ENCODE measurements around the gene MYO5C.
"Not testable (repeated sequence)": the region's sequence is repeated elsewhere in the genome, so short reads cannot be mapped to it uniquely, and the experiment has no call there.

The MYO5C gene

GRCh38 chr15:52243697-52244555 is 51.7 kb downstream of the MYO5C start:
- no peak for DNase-seq (ENCODE audit: low read depth)

- no peak for DNase-seq (ENCODE audit: low read depth)
These were observed 52.3 kb downstream of the MYO5C start for GRCh38 chr15:52243286-52243685.

GRCh38 chr15:52241489-52241888 is 54.1 kb downstream of the MYO5C start:
- no peak for DNase-seq (ENCODE audit: low read depth)

- DNase-seq (ENCODE audit: low read depth), result no peak
These were observed 55.4 kb downstream of the MYO5C start for GRCh38 chr15:52240166-52240565.

GRCh38 chr15:52238989-52239525 is 56.5 kb downstream of the MYO5C start:
- DNase-seq (ENCODE audit: low read depth), result not testable (repeated sequence)

DNA sequence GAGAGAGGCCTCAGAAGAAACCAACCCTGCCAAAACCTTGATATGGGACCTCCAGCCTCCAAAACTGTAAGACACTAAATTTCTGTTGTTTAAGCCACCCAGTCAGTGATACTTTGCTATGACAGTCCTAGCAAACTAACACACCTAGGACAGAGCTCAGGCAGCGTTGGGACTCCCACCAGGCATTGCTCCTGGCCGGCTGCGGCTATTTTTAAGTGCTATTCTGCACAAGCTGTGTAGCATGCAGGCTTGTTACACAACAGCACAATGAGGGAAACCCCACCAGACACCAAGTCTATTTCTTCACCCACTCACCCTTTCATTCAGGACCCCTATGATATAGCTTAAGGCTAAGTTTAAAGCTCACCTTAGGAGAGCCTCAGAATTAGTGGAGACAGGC is 57.5 kb downstream of the MYO5C start:
- DNase-seq (ENCODE audit: low read depth), result no peak

GRCh38 chr15:52236013-52236412 is 59.6 kb downstream of the MYO5C start:
- DNase-seq (ENCODE audit: low read depth), result no peak

DNA sequence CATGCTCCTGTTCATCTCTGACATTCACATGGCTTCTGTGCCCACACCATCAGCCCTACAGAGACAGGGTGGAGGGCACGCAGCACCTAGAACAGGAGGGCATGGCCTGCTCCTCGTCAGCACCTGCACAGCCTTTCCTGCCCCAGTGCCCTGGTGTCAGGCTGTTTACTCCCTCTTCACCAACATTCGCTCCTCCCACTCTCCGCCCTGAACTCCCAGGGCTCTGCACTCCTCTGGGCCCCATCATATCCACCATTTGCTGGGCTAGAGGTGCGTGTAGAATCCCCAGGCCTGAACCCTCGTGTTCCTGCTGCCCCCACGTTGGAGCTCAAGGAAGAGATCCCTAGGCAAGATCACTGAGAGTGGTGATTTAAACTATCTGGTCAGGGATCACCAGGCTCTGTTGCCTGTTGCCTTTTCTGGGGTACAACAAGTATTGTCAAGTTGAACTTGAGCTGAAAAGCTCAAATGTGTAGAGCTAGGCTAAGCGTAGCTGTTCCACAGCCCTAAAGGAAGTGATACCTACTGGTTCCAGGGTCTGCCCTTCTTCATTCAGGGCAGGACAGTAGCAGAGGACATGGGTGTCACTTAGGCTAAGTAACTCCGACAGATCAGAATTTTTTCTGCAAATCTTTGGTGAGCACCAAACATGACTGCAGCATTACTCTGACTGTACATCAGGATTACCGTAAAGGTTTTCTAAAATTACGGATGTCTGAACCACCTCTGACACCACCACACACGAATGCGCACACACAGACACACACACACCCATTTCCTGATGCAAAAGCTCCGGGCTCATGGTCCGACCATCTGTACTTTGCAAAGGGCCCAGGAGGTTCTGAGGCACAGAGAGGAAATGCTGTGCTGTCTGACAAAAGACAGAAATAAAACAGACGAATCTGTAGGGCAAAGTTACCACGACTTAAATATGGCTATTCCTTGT is 60.7 kb downstream of the MYO5C start:
- DNase-seq (ENCODE audit: low read depth), result no peak

DNA sequence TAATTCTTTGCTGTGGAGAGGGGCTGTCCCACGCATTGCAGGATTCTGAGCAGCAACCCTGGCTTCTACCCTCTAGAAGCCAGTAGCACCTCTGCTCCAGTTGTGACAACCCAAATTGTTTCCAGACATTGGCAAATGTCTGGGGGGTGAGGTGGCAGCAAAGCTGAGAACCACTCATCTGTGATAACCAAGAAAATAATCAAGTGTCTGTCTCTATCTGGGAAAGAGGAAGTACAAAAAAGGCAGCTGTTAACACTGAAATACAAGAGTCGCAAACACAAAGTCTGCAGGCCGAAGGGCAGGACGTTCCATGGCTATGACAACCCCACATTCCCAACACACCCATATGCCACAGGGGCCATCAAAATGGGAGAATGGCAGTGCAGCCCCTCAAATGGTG is 62.2 kb downstream of the MYO5C start:
- no peak for DNase-seq (ENCODE audit: low read depth)

- no peak for DNase-seq (ENCODE audit: low read depth)
These were observed 63.3 kb downstream of the MYO5C start for GRCh38 chr15:52232327-52232726.

DNA sequence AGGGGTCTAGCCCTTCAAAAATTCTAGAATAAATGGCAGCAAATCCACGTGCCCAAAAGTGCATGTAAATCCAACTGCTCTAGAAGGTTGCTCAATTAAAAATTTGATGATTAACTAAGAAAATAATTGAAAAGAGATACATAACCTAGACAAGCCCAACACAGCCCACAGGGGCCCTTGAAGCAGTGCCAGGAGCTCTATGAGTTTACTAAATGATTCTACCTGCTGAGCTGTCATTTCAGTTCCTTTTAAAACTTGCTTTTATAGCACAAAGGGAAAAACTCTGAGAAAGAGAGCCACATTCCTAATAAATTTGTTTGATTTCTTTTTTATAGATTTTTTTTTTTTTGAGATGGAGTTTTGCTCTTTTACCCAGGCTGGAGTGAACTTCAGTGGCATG is 65.5 kb downstream of the MYO5C start:
- DNase-seq (ENCODE audit: low read depth), result no peak

GRCh38 chr15:52228921-52229320 is 66.7 kb downstream of the MYO5C start:
- DNase-seq (ENCODE audit: low read depth), result no peak

- DNase-seq (ENCODE audit: low read depth), result peak; percentile 52
These were observed 68.1 kb downstream of the MYO5C start for GRCh38 chr15:52227456-52227855.

GRCh38 chr15:52225230-52225629 is 70.4 kb downstream of the MYO5C start:
- DNase-seq (ENCODE audit: low read depth), result no peak

GRCh38 chr15:52224211-52224610 is 71.4 kb downstream of the MYO5C start:
- DNase-seq (ENCODE audit: low read depth), result no peak

GRCh38 chr15:52221730-52222129 is 73.9 kb downstream of the MYO5C start:
- no peak for DNase-seq (ENCODE audit: low read depth)

DNA sequence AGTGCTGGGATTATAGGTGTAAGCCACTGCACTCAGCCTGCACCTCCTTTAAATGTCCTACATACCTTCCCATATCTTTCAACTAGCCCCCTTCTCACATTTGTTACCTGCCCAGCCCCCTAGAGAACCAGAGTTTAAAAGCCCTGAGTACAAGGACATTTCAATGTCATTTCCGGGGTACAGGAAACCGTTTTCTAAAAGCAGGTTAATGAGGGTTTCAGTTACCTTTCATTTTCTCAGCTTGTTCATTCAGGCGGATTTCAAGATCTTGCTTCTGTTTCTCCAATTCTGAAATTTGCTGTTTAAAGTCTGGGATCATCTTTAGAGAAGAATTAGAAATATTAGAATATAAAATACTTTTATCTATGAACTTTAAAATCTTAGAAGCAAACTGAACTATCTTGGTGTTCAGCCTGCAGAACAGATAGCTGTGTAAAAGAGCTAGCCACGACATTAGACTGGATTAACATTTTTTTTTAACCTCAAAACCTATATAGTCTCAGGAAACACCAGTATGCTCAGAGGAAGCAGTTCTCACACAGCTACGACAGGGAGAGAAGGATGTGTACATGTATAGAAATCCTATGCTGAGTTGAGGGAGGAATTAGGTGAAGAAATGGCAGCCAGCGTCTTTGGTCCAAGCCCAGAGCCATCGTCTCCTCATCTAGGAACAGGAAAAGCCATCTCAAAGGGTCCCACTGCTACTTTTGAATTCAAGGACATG is 74.5 kb downstream of the MYO5C start:
- DNase-seq (ENCODE audit: low read depth), result no peak

- no peak for DNase-seq (ENCODE audit: low read depth)
These were observed 75.4 kb downstream of the MYO5C start for GRCh38 chr15:52220251-52220650.

- DNase-seq (ENCODE audit: low read depth), result no peak
These were observed 76.8 kb downstream of the MYO5C start for GRCh38 chr15:52218816-52219215.

GRCh38 chr15:52218371-52218770 is 77.2 kb downstream of the MYO5C start:
- no peak for DNase-seq (ENCODE audit: low read depth)

DNA sequence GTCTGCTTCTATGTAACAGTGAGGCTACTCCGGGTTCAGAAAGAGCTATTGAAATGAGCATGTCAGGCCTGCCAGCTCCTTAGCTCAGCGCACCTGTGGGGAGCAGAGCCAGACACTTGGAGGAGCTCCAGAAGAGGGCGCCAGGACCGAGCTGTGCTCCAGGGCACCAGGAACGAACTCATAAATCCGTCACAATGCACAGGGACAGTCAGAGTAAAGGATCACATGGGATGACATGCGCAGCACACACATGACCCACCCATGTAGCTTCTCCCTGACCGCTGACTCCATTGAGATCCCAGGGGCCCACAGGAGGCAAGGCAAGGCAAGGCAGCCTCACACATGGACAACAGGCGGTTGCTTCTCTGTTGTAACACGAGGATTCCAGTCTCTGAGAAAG is 78.4 kb downstream of the MYO5C start:
- DNase-seq (ENCODE audit: low read depth), result no peak

GRCh38 chr15:52214553-52214952 is 81.1 kb downstream of the MYO5C start:
- DNase-seq (ENCODE audit: low read depth), result no peak

Data from stimulated activated CD8-positive, alpha-beta memory T cell treated with anti-CD3 and anti-CD28 coated beads, Interleukin-4, amount 100 ng/mL, for 24 hours (primary cell).